AML-193 (cell line): ENCODE data around the gene GRID2.

Experiments used
- DNase-seq, 2 experiments: peaks; one replicate each; lab custom pipeline; 2025; lab: John Stamatoyannopoulos, UW

The GRID2 gene

DNA sequence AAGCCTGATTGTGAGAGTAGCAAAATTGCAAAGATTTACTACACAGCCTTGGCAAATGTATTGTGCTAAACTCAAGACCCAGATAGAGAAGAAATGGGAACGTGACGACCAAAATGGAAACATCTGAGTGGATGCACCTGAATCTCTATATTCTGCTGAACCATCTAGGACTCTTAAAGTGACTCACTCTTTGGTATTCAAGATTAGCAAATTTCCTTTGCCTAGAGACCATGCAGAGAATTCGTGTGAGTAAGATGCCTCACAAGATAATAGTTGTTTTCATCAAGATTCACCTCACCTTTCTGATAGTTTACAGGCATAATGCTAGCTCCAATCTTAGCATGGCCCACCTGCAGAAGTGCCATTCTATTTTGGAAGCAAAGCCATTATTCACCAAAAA is 1510.4 kb downstream of the GRID2 start:
- DNase-seq: no peak

DNA sequence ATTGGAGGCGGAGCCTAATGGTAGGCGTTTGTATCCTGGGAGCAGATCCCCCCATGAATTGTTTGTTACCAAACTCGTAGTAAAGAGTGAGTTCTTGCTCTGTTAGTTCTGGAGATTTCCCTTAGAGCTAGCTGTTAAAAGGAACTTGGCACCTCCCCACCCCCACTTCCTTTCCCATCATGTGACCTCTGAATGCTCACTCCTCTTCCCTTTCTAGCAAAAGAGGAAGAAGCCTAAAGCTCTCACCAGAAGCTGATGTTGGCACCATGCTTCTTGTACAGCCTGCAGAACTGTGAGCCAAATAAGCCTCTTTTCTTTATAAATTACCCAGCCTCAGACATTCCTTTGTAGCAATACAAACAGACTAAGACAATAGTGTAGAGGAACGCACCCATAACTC is 1511.0 kb downstream of the GRID2 start:
- DNase-seq: peak; percentile 87 to 90
